Kidney tubule cell (primary cell): ENCODE measurements around the gene ALOX12B.

ENCODE experiments used
- DNase-seq: peaks from one replicate; pipeline ENCODE4 v3.0.0-alpha.2; 2018; ENCODE audit warnings: low spot score

The ALOX12B gene

GRCh38 chr17:8087075-8087951 is at the start of gene ALOX12B:
TSS of gene ALOX12B (minus strand) at chr17:8087716. CDS start at chr17:8087442, 274 bp downstream.
- DNase-seq = no peak

- no peak for DNase-seq
Measured at GRCh38 chr17:8133941-8134340, 46.4 kb upstream of the ALOX12B start.

- DNase-seq = no peak
Measured at GRCh38 chr17:8133399-8133798, 45.9 kb upstream of the ALOX12B start.

- peak; percentile 52 for DNase-seq
Measured at GRCh38 chr17:8131844-8132441, 44.4 kb upstream of the ALOX12B start.

GRCh38 chr17:8128125-8128784 is 40.7 kb upstream of the ALOX12B start:
- no peak for DNase-seq

GRCh38 chr17:8126491-8127066 is 39.1 kb upstream of the ALOX12B start:
- peak; percentile 50 for DNase-seq

GRCh38 chr17:8125947-8126490 is 38.5 kb upstream of the ALOX12B start:
- DNase-seq = peak; percentile 27

DNA sequence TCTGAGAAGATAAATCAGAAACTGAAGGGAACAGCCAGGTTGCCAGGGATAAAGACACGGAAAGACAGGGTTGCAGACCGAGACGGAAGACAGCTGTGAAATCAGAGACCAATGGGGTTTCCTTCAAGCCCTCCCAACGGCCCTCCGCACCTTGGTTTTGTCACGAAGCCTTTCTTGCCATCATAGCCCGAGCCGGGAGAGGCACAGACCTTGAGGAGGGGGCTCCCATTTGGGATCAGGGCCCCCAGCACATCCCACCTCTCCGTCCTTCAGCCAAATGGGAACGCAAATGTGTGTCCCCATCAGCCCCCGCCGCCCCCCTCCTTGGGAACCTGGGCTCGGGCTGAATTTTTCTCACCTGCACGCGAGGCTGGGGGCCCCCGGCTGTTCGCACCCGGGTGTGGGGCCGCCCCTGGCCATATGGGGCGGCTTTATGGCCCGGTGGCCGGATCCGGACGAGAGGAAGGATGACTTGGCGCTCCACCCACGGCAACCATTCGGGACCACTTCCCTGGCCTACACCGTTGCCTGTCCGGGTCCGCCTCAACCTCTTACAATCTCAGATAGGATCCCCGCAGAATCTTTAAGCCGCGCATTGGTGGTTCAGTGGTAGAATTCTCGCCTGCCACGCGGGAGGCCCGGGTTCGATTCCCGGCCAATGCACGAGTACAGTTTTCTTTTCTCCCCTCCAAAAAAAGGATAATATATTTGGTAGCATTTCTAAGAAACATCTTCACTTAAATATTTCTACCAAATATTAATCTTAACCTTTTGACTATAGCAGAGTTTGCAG is 37.8 kb upstream of the ALOX12B start:
- DNase-seq = peak; percentile 74

- peak; percentile 17 for DNase-seq
Measured at GRCh38 chr17:8124350-8125153, 37.0 kb upstream of the ALOX12B start.

DNA sequence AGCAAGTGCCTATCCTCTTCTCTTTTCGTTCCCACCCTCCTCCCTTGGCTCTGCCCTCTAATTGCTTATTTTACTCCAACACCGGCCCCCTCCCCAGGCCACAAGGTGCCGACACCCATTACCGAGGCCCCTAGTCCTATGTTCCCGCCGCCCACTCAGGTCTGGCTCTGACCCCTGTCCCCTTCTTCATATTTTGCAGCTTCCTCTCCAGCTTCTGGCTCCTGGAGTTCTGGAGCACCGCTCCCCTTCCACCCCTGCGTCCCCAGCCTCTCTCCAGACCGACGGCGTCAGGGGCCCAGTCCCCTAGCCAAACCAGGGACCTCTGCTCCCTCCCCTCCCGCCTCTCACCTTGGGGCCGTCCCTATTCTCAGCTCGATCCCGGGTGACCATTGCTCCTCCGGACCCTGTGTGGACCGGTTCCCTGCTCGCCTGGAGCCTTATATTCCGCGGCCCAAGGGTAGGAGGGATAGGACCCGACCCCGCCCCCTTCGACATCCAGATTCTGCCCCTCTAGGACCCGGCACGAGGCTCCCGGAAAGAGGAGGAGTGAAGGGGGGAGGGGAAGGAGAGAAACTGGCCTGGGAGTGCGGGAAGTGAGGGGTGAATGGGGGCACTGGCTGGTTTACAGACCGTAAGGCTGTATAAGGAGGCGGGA is 36.3 kb upstream of the ALOX12B start, which contains the start of gene HES7:
Gene HES7, minus strand, starts transcription at position 412 of the 655 bp plus-strand sequence. Its CDS starts 22 bp downstream, at position 390.
- no peak for DNase-seq

GRCh38 chr17:8122924-8123694 is 35.6 kb upstream of the ALOX12B start:
- DNase-seq = peak; percentile 10

- peak; percentile 32 for DNase-seq
Measured at GRCh38 chr17:8122422-8122923, 35.0 kb upstream of the ALOX12B start.

DNA sequence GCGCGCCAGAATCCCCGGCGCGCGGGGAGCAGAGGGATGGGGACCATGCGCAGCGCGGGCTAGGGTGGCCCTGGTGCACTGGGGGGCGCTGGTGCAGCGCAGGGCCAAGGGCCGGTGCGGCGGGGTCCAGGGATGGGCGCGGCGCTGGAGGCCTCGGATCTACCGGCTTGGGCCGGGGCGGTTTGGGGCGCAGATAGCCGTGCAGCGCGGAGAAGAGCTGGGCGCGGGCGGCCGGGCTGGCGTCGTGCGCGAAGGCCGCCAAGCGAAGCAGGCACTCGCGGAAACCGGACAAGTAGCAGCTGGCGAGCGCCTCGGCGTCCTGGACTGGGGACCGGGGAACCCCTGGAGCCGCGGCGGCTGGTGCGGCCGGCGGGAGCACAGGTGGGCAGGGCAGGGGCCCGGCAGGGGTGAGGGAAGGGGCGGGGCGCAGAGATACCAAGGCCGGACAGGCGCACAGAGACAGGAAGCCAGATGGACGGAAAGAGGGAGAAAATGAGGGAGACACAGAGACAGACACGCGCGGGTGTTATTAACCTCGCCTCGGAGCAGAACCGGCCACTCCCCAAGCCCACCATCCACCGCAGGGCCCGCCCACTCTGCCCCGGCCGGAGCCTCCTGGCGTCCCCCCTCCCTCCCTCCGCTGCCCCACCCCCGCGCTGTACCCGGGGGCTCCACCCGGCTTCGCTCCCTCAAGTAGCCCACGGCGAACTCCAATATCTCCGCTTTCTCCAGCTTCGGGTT is 34.3 kb upstream of the ALOX12B start:
- DNase-seq = peak; percentile 77

- DNase-seq = no peak
Measured at GRCh38 chr17:8121407-8121680, 33.8 kb upstream of the ALOX12B start.

DNA sequence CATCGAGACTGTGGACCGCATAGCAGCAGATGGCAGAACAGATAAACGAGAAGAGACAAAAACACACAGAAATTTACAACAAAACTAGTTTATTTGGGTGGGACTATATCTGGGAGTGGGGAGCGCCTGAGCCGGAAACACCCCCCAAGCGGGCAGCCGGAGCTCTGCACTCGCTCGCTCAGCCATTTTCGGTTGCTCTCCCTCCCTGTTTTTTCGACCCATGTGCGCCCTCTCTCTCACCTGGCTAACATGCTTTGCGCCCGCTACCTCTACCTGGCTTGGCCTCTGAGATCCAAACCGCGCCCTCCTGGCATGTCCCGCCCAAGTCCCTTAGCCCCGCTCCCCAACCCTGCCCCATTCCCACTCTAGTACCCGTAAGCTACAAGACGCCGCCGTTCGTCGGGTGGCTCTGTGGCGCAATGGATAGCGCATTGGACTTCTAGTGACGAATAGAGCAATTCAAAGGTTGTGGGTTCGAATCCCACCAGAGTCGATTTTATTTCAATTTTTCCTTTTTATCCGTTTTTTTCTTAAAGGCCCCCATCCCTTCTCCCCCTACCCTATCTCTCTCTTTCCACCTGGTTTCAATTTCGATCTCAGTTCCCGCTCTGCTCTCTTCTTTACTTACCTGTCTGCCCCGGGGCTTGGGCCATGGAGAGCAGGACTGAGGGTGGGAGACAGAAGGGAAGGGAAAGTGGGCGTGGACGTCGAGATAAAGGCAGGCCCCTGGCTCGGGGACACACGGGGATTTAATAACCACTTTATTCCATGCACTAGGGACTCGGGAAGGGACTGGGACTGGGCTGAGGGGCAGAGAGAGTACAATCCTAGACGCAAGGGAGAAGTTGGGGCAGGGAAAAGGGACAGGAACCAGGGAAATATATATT is 33.2 kb upstream of the ALOX12B start:
- peak; percentile 86 for DNase-seq

GRCh38 chr17:8119581-8120519 is 32.3 kb upstream of the ALOX12B start:
- DNase-seq = peak; percentile 96
